AG09309 (cell line): ENCODE results near the gene ASCC3.

Source experiments
- DNase-seq: peaks from one replicate; pipeline ENCODE4 v3.0.0-alpha.2; 2010; ENCODE audit warnings: low read depth
- H3K4me3 ChIP-seq: 2 replicates; pipeline ENCODE4 v1.5.1; 2011; ENCODE audit warnings: mild to moderate bottlenecking, low read depth, low read length, moderate library complexity; ENCODE audit not compliant: control insufficient read depth
- TF ChIP-seq, protein P1 (sequence below): IDR thresholded peaks from 2 replicates; pipeline ENCODE4 v1.5.1; 2011; ENCODE audit warnings: mild to moderate bottlenecking, low read depth, low read length, inconsistent platforms; ENCODE audit not compliant: insufficient read depth, control insufficient read depth; ENCODE audit errors: missing control alignments

ASCC3 gene

DNA sequence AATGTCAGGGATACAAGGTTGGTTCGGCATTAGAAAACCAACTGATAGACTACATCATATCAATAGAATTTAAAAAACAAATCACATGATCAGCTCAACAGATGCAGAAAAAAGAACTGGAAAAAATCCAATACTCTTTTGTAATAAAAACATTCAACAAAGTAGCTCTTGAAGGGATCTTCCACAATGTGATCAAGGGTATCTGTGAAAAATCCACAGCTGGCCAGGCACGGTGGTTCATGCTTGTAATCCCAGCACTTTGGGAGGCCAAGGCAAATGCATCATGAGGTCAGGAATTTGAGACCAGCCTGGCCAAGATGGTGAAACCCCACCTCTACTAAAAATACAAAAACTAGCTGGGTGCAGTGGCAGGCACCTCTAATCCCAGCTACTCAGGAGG lies 63.1 kb downstream of the ASCC3 start:
- no peak for DNase-seq
- TF ChIP-seq, protein P1, sequence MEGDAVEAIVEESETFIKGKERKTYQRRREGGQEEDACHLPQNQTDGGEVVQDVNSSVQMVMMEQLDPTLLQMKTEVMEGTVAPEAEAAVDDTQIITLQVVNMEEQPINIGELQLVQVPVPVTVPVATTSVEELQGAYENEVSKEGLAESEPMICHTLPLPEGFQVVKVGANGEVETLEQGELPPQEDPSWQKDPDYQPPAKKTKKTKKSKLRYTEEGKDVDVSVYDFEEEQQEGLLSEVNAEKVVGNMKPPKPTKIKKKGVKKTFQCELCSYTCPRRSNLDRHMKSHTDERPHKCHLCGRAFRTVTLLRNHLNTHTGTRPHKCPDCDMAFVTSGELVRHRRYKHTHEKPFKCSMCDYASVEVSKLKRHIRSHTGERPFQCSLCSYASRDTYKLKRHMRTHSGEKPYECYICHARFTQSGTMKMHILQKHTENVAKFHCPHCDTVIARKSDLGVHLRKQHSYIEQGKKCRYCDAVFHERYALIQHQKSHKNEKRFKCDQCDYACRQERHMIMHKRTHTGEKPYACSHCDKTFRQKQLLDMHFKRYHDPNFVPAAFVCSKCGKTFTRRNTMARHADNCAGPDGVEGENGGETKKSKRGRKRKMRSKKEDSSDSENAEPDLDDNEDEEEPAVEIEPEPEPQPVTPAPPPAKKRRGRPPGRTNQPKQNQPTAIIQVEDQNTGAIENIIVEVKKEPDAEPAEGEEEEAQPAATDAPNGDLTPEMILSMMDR: no peak
- no peak overlapping the region for H3K4me3 ChIP-seq

DNA sequence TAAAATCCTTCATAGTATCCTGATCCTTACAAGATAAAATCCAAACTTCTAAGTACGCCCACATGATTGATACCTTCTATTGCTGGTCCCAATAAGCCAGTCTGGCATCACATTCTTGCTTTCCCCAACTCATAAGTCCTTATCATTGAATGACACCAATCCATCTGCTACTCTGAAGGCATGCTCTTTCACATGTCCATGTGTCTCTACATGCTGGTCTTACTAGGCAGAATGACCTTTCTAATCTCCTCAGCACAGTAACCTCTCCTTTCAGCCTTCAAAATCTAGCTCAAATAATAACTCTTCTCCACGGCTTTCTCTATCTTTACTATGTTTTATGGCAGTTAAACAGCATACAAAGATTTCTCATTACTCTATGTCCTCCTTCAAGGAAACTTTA lies 71.1 kb downstream of the ASCC3 start:
- TF ChIP-seq, protein P1: no peak

DNA sequence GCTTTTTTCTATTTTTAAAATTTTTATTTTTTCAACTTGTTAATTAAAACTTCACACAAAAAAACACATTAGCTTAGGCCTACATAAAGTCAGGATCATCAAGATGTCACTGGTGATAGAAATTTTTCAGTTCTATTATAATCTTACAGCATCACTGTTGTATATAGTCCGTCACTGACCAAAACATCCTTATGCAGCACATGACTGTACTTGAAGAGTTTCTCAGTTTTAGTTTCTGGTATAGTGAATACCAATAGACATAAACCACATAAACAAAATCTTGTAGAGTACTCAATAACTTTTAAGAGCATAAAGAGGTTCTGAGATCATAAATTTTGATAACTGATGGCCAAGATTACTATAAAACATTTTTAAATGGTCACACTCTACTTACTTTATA lies 71.8 kb downstream of the ASCC3 start:
- TF ChIP-seq, protein P1: no peak
- H3K4me3 ChIP-seq: no peak overlapping the region
- DNase-seq: no peak

More for the DNA sequence above, 71.1 kb downstream of the ASCC3 start:
- DNase-seq: no peak
- no peak overlapping the region for H3K4me3 ChIP-seq

DNA sequence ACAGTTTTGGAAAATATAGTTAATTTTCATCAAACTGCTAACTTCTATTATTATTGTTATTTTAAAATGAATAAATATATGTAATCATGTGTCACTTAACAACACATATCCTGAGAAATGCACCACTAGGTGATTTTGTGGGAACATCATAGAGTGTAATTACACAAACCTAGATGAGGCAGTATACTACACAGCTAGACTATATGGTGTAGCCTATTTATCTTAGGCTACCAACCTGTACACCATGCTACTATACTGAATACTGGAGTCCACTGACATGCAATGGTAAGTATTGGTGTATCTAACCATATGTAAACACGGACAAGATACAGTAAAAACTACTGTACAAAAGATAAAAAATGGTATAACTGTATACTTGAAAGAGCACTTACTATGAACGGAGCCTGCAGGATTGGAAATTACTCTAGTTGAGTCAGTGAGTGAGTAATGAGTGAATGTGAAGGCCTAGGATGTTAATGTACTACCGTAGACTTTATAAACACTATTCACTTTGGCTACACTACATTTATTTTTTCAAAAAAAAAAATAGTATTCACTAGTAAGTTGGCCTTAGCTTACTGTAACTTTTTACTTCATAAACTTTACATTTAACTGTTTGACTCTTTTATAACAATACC lies 72.4 kb downstream of the ASCC3 start:
- no peak overlapping the region for H3K4me3 ChIP-seq
- no peak for DNase-seq
- TF ChIP-seq, protein P1: no peak

DNA sequence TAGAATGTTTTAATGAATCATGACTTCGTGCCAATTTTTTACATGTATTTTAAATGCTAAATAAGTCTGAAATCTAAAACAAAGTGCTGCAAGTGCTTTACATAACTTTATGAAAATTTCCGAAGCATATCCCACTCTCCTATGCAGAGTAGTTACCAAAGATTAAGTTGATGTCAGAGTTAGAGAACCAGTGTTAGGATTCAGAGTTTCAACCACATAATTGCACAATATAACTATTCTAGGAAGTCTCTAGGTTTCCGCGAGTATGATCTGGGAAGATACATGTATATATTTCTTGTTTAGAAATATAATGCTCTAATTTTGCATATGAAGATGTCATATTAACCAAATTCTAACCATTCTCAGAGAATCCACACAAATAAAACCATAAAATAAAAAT lies 74.8 kb downstream of the ASCC3 start:
- no peak for DNase-seq
- no peak overlapping the region for H3K4me3 ChIP-seq
- TF ChIP-seq, protein P1: no peak

DNA sequence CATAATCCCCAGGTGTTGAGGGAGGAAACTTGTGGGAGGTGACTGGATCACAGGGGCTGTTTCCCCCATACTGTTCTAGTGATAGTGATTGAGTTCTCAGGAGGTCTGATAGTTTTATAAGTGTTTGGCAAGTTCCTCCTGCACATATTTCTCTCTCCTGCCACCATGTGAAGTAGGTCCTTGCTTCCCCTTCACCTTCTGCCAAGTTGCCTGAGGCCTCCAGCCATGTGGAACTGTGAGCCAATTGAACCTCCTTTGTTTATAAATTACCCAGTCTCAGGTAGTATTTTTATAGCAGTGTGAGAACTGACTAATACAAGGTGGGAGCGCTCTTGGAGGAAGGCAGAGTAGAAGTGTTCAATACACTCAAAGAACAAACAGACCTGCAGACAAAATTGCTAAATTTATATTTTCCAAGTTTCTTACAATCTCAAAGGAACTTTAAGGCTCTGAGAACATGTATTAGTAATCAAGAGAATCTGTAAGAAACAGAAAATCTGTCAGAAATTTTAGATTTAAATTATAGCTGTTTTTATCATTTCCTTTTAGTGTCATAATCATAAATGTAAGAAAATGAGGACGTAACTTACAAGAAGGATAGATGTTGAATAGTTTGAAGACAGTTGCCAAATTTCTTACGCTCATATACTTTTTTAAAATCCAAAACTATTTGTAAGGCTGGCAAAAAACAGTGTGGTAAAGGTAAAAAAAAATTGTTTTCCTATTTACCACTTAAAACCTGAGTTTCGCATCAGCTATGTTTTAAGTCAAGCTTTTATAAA lies 77.7 kb downstream of the ASCC3 start:
- no peak overlapping the region for H3K4me3 ChIP-seq
- DNase-seq: no peak
- TF ChIP-seq, protein P1: no peak
